RWPE2 (cell line): Measurements from ENCODE around the gene ASB1.

ENCODE experiments used
- ATAC-seq: fragments of 200-7000 bp; cut with Tn5 transposase; 3 replicates; pipeline ENCODE4 v1.9.1; 2021; ENCODE audit warnings: low read depth
- DNase-seq: peaks from one replicate; pipeline ENCODE4 v3.0.0-alpha.2; 2020; ENCODE audit warnings: low spot score
- H3K27ac ChIP-seq: fragments of 450-650 bp; 2 replicates; pipeline ENCODE4 v1.5.1; 2017; ENCODE audit warnings: mild to moderate bottlenecking; ENCODE audit not compliant: poor library complexity, severe bottlenecking
- H3K27me3 ChIP-seq: fragments of 250-450 bp; sonication (Bioruptor Pico); 2 replicates; pipeline ENCODE4 v1.5.1; 2021; ENCODE audit warnings: mild to moderate bottlenecking, moderate library complexity; ENCODE audit not compliant: insufficient read depth, poor library complexity, severe bottlenecking
- H3K36me3 ChIP-seq: fragments of 250-450 bp; sonication (Bioruptor Pico); 2 replicates; pipeline ENCODE4 v1.5.1; 2020; ENCODE audit warnings: low read depth, mild to moderate bottlenecking, moderate library complexity
- H3K4me1 ChIP-seq: fragments of 250-450 bp; sonication (Bioruptor Pico); 2 replicates; pipeline ENCODE4 v1.5.1; 2021; ENCODE audit warnings: mild to moderate bottlenecking, moderate library complexity; ENCODE audit not compliant: insufficient read depth, poor library complexity, severe bottlenecking
- H3K4me3 ChIP-seq: fragments of 250-450 bp; sonication (Bioruptor Pico); 2 replicates; pipeline ENCODE4 v1.5.1; 2021; ENCODE audit warnings: mild to moderate bottlenecking, moderate library complexity; ENCODE audit not compliant: severe bottlenecking
- H3K9me3 ChIP-seq: fragments of 250-450 bp; sonication (Bioruptor Pico); 2 replicates; pipeline ENCODE4 v1.5.1; 2021; ENCODE audit warnings: mild to moderate bottlenecking, moderate library complexity; ENCODE audit not compliant: severe bottlenecking
- TF ChIP-seq, protein P1 (sequence below): fragments of 450-650 bp; IDR thresholded peaks from one replicate; pipeline ENCODE4 v1.5.1; 2017; ENCODE audit warnings: mild to moderate bottlenecking, moderate library complexity; ENCODE audit not compliant: poor library complexity, severe bottlenecking

Gene ASB1

GRCh38 chr2:238427435-238428162, 872 bp downstream of the ASB1 start:
- peak overlapping the region; percentile 67 for H3K4me3 ChIP-seq
- H3K9me3 ChIP-seq: no peaks in the 10 kb centered on the region
- H3K27me3 ChIP-seq: no peaks in the 10 kb centered on the region
- ATAC-seq: peak; percentile 4; the same call in 1 of the 3 replicates
- TF ChIP-seq, protein P1, sequence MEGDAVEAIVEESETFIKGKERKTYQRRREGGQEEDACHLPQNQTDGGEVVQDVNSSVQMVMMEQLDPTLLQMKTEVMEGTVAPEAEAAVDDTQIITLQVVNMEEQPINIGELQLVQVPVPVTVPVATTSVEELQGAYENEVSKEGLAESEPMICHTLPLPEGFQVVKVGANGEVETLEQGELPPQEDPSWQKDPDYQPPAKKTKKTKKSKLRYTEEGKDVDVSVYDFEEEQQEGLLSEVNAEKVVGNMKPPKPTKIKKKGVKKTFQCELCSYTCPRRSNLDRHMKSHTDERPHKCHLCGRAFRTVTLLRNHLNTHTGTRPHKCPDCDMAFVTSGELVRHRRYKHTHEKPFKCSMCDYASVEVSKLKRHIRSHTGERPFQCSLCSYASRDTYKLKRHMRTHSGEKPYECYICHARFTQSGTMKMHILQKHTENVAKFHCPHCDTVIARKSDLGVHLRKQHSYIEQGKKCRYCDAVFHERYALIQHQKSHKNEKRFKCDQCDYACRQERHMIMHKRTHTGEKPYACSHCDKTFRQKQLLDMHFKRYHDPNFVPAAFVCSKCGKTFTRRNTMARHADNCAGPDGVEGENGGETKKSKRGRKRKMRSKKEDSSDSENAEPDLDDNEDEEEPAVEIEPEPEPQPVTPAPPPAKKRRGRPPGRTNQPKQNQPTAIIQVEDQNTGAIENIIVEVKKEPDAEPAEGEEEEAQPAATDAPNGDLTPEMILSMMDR: no peak
- peaks cover 50% of the 10 kb centered on the region for H3K36me3 ChIP-seq
- H3K4me1 ChIP-seq: peaks cover 39% of the 10 kb centered on the region
- no peak for DNase-seq
- H3K27ac ChIP-seq: peak overlapping the region; percentile 100

- no peaks in the 10 kb centered on the region for H3K27me3 ChIP-seq
- ATAC-seq: peak; percentile 19; the same call in 1 of the 3 replicates
- DNase-seq: no peak
- TF ChIP-seq, protein P1: no peak
- H3K27ac ChIP-seq: peak overlapping the region; percentile 100
- peak overlapping the region; percentile 67 for H3K4me3 ChIP-seq
- H3K36me3 ChIP-seq: peaks cover 62% of the 10 kb centered on the region
- H3K9me3 ChIP-seq: no peaks in the 10 kb centered on the region
- H3K4me1 ChIP-seq: peaks cover 52% of the 10 kb centered on the region
Measured at GRCh38 chr2:238428866-238429265, 2.1 kb downstream of the ASB1 start.

DNA sequence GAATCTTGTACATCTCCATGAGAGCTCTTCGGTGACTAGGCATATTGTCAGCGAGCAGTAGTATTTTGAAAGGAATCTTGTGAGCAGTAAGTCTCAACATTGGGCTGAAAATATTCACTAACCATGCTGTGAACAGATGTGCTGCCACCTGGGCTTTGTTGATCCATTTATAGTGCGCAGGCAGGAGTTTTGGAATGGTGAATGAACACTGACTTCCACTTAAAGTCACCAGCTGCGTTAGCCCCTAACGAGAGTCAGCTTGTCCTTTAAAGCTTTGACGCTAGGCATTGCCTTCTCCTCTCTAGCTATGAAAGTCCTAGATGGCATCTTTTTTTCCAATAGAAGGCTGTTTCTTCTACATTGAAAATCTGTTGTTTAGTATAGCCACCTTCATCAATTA, 4.1 kb downstream of the ASB1 start:
- peaks cover 78% of the 10 kb centered on the region for H3K36me3 ChIP-seq
- ATAC-seq (no peak), DNase-seq (no peak)
- H3K4me1 ChIP-seq: peaks cover 68% of the 10 kb centered on the region
- H3K9me3 ChIP-seq: no peaks in the 10 kb centered on the region
- H3K27ac ChIP-seq: peak overlapping the region; percentile 100
- TF ChIP-seq, protein P1: no peak
- H3K27me3 ChIP-seq: no peaks in the 10 kb centered on the region
- H3K4me3 ChIP-seq: no peak overlapping the region

- Histone ChIP-seq H3K36me3 (peaks cover 85% of the 10 kb centered on the region), H3K27me3 (no peaks in the 10 kb centered on the region), H3K4me1 (peaks cover 75% of the 10 kb centered on the region), H3K27ac (peak overlapping the region; percentile 100), H3K4me3 (no peak overlapping the region), H3K9me3 (no peaks in the 10 kb centered on the region)
- ATAC-seq: no peak
- DNase-seq: no peak
- TF ChIP-seq, protein P1: no peak
Measured at GRCh38 chr2:238431456-238431855, 4.7 kb downstream of the ASB1 start.

GRCh38 chr2:238433300-238433915, 6.7 kb downstream of the ASB1 start:
- Histone ChIP-seq H3K9me3 (no peaks in the 10 kb centered on the region), H3K4me3 (no peak overlapping the region), H3K36me3 (peaks cover 97% of the 10 kb centered on the region), H3K27ac (peak overlapping the region; percentile 100), H3K4me1 (peaks cover 87% of the 10 kb centered on the region), H3K27me3 (no peaks in the 10 kb centered on the region)
- DNase-seq (no peak), ATAC-seq (no peak)
- TF ChIP-seq, protein P1: no peak
